GM23248 (cell line): ENCODE measurements around the gene RWDD4.

Experiments
- EZH2 ChIP-seq: fragments of 200-600 bp; sonication (generic); IDR thresholded peaks from 2 replicates; pipeline ENCODE4 v1.6.1; 2018; ENCODE audit warnings: antibody characterized with exemption, mild to moderate bottlenecking; ENCODE audit not compliant: insufficient read depth, poor library complexity, severe bottlenecking
- EZH2phosphoT487 ChIP-seq: fragments of 200-600 bp; sonication (generic); IDR thresholded peaks from 2 replicates; pipeline ENCODE4 v1.6.1; 2018; ENCODE audit warnings: antibody characterized with exemption, moderate library complexity, mild to moderate bottlenecking, low read depth; ENCODE audit not compliant: insufficient read depth

- TF ChIP-seq EZH2, result no peak
- TF ChIP-seq EZH2phosphoT487, result no peak
Measured at GRCh38 chr4:183612329-183613250, 46.4 kb downstream of the RWDD4 start.
